Fibroblast of upper back skin (primary cell): ENCODE results near the gene CAMTA1.
A peak's percentile ranks its signal among the peaks of the same experiment; 100 is the strongest.

Source experiments
- DNase-seq: peaks from one replicate; pipeline ENCODE4 v3.0.0-alpha.2; 2013

The CAMTA1 gene

DNA sequence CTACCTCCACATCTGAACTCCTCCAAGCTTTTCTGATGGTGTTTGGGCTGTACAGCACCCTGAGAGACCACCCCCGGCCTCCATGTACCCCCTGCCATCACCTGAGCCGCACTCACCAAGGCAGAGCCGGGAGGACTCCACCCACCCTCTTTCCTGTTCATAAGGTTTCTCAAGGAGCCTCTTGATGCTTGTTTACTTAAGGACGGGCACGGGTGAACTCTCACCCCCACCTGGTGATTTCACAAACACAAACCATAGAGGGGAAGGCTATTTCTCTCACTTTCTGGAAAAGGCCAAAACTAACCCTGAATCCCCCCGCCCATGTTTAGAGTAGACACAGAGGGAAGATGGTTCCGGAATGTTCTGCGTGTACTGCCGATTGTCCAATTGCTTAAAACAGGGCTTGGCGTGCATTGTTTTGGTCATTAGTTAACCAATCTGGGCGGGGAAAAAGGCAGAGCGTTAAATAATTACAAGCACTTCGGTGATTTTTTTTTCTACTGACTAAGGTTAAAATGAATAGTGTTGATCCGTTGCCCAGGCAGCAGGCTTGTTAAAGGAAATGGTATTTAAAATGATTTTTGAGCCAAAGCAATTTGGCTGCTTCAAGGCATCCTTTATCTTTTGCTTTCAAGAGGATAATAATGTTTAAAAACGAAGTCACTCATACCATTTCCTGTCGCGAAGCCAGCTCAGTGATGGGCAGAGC, 706.0 kb downstream of the CAMTA1 start:
- peak; percentile 34 for DNase-seq

DNA sequence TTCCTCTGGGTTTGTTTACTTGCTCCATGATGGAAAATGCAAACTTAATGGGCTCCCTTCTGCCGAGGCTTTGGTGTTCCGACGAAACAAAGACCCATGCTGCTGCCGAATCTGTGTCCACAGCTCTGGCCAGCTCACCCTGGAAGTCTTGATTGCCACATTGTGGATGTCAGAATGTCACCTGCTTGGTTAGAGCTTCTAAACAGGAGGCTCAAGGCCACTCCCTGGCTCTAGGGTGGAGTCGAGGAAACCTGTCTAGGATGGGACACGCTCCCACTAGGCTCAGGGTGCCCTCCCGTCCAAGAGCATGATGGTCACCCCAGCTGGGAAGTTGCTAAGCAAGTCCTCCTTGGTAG, 706.5 kb downstream of the CAMTA1 start:
- DNase-seq, result no peak

DNA sequence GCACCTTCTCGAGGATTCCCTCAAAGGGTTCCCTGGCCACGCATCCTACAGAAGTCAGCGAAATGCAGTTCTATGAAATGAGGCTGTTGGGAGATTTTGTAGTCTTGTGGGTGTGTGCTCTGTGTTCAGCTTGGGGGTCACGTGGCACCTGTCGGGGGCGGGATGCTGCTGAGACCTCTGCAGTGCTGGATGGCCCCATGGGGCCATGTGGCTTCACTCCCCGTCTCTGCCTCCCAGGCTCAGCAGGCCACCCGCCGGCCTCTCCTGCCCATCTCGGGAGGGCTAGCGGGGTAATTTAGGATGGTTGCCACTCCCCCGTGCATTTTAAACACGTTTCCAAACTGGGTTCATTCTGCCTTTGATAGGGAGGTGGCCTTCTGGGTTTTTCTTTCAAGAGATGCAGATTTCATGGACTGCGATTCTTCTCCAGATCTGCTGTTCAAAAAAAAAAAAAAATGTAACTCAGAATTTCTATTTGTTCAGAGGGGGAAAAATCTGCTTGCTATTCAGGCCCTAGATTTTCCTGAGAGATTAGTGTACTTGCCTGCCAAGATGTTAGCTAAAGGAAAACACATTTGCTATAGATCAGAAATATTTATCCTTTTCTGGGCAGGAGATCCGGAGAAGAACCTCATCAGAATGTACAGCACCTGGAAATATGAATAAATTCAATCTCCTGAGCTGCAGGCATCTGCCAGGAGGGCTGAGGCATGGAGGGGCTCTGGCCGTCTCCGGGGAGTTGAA, 708.6 kb downstream of the CAMTA1 start:
- no peak for DNase-seq

DNA sequence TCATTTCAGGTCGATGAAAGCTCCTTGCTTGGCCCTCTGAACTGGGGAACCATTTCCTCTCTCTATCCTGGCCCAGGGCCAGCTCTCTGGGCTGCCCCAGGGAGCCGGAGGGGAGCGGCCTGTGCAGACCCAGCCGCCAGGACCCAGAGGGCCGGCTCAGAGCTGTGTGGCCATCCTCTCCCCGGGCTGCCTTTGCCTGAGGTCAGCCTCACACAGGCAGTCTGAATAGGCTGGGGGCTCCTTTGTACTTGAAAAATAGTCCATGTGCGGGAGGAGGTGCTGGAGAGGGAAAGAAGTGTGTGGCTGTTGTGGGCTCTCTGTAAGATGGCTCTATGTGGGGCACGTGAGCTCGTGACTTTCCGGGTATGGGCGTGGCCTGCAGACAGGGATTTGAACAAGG, 710.7 kb downstream of the CAMTA1 start:
- DNase-seq, result no peak

DNA sequence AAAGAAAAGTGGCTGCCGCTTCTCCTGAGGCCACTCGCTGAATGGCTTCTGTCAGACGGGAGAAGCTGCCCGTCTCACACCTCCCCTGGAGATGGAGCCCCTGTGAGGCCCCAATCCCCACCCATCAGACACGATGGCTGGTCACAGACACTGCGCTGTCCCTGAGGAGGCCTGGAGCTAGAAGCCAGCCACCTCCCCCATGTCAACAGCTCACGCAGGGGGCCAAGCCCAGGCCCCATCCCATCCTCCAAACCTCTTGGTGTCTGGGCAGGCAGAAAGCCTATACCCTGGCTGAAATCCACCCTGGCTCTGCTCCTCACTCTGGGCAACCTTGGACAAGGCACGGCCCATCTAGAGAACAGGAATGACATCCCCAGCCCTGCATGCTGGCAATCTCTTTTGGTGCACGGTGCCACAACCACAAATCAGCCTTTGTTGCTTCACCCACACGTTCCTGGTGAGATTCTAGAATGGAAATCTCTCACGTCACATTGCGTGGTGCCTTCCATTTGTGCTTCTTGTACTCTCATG, 711.9 kb downstream of the CAMTA1 start:
- DNase-seq, result no peak

DNA sequence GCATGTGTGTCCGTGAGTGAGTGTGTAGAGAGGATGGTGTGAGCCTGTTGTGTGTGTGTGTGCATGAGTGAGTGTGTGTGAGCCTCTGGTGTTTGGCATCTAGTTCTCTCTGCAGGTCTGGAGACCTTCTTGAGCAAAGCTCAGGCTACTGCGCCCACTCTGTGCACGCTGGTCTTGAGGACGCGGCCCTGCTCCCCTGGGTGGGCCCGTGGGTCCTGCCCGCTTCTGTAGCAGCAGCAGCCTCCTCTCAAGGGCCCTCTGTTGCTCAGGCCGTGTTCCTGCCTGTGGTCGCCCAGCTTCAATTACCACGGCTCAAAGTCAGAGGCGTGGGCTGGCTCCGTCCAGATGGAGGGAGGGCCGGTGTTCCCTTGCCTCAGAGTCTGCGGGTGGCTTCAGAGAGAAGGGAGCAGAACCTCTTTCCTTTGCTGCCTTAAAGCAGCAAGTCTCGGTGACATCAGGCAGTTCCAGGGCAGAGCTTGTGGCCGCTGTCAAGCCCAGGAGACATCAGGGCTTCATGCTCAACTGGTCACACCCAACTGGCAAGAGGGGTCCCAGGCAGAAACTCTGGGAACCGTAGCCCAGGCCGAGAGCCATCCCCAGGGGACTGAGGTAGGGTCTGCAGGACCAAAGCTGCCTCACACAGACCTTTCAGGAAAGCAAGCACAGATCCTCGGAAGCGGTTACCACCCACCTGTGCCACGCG, 715.3 kb downstream of the CAMTA1 start:
- DNase-seq, result no peak

DNA sequence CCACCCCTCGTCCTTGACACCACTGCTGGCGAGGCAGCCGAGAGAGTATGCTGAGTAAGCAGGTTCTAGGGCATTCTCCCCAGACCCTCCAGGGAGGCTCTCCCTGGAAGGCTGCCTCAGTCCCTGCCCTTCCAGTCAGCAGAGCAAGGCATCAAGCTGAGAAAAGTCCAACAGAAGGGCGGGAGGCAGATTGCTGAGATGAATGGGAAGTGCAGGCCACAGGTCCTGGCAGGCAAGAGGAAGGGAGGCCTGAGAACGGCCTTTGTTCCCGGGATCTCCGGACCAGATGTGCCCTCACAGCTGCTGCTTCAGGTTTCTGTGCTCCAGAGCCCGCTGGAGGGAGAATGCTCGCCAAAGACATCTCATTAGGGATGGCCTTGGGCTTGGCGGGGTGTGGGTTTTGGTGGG, 715.8 kb downstream of the CAMTA1 start:
- no peak for DNase-seq

DNA sequence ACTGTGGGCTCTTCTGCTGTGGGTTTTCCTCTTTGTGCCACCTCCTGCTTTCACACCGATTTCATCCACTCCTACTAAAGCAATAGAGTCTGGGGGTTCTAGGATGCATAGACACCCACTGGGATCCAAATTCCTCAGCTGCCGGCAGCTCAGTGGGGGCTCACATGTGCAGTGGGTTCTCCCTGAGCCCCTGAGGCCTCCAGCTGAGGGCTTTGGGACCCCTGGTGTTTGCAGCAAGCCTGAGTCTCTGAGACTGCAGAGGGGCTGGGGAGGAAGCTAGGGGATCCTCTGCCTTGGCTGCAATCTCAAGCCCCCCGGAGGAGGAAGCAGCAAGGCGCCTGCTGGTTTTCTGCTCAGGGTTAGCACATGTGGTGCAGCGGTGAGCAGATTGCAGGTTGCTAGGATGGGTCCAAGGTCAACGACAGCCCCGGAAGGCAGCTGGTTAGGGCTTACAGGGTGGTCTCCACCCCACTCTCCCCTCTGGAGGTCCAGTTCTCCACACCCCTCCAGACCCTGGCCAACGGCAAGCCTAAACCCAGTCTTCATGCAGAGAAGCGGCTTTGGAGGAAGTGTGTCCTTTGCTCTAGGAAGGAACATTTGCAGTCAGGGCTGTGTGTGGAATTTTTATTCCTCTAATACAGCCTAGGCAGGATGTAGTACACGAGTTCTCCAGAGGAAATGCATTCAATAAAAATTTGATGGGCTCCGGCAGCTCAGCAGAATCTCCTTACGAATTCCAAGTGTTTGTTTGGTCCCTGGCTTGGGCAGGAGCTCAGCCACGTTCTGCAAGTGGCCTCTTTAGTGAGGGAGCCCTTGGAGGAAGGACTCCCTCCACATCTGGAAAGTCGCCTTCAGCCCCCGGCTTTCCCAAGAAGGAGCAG, 716.7 kb downstream of the CAMTA1 start:
- no peak for DNase-seq

DNA sequence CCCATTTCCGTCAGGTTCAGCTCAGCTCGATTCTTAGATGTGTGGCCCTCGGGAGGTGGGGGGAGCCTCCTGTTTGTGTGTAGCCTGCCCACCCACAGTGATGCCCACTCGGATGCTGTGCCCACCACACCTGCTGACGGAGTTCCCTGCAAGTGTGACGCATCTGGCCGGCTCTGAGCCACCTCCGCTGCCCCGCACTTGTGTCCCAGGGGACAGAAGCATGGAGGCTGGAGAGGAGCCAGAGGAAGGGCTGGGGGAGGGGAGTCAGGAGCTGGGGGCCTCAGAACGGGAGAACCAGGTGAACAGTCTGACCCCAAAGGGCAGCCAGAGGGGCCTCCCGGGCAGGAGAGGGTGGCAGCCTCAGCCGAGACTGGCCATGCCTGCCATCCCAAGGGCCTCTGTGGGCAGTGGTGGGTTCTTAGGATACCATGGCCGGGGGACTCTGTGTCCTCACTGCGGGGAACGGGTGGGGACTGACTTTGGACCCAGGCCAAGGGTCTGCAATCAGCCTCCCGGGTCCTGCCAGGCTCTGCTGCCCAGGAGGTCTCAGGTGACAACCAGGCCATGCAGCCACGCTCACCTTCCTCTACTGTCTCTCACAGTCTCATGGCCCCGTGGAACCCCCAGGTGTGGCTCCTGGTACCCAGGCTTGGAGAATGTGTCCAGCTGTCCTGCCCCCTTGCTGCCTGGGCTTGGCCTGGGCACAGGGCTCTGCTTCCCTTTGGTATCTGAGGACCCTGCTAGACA, 718.6 kb downstream of the CAMTA1 start:
- DNase-seq, result no peak

DNA sequence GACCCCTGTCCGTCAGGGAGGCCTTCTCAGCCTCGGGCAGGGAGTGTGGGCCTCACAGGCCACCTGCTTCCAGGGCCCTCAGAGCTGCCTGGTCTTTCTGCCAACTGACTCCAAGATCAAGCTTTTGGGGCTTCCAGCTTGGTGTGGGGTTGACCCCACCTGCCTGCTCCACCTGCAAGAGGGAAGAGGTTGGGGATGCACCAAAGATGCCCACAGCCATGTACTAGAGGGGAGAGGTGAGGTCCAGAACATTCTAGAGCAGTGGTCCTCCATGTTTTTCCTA, 719.1 kb downstream of the CAMTA1 start:
- no peak for DNase-seq

DNA sequence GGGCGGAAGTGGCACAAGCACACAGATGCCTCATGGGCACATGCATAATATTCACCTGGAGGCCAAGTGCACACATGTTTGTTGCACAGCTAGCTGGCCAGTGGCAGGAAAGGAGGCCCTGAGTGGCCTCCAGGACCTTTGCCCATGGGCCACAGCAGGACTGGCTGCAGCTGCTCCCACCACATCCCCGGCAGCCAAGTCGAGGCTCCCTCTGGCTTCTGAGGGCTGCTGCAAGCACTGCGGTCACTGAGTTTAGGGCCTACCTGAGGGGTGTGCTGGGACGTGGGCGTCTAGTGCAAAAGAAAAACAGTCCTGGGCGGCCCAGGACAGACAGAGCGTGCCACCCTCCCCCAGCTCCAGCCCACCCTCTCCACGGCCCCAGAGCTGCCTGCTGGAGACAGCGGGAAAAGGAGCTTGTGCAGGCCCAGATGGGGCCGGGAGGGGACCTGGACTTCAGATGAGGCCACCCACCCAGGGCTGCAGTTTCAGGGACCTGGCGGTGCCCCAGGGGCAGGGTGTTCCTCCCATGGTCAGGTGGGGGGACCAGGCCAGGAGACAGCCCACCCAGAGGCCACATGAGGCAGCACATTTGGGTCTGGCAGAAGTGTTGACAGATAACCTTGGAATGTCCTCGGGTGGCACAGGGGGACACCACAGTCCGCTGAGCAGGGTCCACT, 720.0 kb downstream of the CAMTA1 start:
- no peak for DNase-seq

DNA sequence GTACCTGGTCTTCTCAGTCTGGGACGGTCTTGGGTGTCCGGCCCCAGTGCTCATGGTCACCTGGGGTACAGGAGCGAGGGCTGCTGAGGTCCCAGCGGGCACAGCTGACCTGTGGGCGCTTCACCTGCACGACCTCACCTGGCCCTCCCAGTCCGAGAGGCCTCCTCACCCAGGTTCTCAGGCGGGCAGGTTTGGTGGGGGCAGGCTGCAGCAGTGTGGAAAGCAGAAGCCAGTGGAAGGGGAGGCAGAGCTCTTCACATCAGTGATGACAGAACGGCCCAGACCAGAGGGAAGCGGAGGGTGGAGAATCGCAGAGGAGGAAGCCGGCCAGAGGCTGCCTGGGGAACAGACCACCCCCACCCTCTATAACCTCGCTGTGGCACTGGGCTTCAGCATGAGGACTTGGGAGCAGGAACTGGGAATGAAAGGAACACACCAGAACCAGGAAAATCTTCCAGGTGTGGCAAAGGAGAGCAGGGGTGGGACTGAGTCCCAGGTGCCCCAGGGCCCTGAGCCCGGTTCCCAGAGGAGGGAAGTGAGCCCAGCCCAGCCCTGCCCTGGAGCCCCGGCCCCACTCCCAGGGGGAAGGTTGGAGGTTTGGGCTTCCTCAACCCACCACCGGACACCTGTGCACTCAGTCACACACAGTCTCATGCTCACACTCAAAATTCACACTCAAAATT, 720.7 kb downstream of the CAMTA1 start:
- DNase-seq, result no peak

DNA sequence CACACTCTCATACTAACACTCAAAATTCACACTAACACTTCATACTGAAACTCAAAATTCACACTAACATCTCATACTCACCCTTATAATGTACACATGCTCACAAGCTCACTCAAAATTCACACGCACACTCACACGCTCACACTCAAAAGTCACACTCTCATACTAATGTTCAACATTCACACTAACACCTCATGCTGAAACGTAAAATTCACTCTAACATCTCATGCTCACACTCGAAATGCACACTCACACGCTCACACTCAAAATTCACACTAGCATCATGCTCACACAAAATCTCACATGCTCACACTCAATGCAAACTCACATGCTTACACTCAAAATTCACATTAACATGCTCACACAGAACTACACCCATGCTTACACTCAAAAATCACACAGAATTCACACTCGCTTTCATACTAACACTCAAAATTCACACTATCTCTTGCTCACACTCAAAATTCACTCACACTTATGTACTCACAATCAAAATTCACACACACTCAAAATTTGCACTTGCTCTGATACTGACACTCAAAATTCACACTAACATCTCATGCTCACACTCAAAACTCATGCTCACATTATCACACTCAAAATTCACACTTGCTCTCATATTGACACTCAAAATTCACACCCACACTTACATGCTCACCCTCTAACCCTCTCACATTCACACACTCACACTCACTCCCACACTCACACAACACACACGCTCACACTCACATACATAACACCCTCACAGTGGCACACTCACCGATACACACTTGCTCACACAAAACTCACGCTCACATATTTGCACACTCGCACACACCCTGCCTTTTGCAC, 721.4 kb downstream of the CAMTA1 start:
- DNase-seq, result no peak

DNA sequence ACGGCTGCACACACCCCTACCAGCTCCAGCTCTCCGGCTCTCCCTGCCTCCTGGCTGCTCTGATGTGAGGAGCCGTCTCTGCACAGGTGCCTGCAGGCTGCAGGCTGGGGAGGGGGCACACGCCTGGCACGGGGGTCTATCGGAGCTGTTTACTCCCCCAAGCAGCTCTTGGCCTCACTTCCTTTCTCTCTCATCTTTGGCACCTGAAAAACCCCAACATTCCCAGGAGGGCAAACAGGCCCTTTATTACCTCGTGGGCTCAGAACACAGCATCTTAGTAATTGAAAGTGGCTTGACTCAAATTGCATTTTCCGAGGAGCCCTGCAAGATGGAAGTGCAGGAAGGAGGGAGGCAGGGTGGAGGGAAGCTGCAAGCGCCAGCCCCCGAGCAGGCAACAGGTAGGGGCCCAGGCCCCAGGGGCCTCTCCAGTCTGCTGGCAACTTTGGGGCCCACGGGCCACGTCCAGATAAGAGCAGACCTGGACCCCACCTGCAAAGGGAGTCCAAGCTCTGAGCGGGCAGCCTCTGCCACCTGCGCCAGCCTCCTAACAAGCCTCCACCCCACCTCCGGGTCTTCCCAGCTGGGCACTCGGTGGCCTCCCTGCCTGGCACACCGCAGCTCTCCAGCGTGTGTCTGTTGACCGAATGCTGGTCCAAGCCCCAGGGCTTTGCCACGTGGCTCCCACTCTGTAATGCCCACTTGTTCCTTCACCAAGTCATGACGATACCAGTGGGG, 722.2 kb downstream of the CAMTA1 start:
- no peak for DNase-seq

DNA sequence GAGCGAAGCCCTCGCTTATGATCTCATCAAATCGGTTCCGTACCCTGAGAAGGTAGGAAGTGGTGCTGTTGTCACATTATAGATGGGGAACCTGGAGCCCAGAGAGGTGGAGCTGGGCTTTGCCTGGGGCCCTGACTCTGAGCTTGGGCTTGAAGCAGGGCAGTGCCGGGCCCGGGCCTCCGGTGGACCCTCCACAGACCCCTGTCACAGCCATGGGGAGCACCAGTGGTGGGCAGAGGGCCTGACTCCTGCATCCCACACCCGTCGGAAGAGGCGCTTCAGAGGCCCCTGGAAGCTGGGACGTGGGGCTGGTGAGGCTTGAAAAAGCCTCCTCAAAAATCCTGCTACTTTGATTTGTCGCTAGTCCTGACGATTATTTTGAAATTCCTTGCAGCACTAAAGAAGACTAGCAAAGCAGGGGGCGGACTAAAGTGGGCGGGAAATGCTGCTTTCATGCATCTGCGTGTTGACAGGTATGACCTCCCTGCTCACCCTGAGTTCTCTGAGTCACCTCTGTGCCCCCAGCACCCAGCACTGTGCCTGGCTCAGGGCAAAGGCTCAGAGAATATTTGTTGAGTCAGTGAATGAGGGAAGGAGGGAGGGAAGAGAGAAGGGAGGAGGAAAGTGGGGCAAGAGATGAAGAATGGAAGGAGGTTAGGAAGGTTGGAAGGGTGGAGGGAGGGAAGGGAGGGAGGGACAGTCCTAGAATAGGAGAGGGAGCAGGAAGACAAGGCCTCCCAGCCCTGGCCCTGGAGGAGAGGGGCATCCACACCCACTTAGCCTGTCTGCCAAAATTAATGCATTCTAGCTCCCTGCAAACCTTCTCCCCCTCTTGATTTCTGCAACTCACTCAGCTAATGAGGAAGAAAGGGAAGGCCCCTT, 723.0 kb downstream of the CAMTA1 start:
- DNase-seq, result peak; percentile 24

DNA sequence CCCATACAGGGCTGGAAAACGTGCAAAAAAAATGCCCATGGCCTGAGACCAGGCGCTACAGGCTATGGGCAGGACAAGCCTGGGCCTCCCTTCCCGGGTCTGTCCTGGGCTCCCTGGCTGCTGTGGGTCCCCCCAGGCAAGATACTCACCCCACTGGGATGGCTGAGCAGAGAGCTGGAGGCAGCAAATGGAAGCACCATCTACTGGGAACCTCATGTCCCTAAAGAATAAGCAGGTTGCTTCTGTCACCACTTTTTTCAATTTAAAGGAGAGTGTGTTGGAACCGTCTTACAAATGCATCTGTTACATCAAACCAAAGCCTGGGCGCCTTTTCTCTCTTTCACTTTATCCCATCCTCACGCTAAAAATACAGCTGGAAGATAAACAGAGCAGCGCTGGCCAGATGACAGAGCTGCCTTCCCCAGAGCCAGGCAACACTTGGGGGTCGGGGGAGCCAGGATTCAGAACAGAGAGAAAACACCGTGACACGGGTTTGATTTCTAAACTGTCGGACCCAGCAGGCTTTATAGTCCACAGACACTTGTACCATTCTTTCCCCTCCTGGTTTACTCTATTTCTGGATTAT, 723.8 kb downstream of the CAMTA1 start:
- DNase-seq, result no peak

DNA sequence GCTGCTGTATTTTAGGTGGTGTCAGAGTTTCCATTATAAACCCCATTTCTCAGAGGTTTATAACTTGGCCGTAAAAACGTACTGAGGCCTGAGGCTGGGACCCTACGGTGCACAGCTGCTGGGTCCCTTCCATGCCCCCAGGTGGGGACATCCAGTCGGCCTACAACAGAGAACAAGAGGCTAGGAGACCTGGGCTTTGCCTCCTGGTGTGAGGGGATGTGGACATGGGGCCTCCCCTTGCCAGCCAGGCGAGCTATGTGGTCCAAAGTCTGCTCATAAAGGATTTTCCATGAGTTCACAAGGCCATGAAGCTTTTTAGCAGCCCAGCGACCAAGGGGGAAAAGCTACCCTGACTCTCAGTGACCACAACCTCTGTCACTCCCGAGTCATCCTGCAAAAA, 724.3 kb downstream of the CAMTA1 start:
- DNase-seq, result no peak

DNA sequence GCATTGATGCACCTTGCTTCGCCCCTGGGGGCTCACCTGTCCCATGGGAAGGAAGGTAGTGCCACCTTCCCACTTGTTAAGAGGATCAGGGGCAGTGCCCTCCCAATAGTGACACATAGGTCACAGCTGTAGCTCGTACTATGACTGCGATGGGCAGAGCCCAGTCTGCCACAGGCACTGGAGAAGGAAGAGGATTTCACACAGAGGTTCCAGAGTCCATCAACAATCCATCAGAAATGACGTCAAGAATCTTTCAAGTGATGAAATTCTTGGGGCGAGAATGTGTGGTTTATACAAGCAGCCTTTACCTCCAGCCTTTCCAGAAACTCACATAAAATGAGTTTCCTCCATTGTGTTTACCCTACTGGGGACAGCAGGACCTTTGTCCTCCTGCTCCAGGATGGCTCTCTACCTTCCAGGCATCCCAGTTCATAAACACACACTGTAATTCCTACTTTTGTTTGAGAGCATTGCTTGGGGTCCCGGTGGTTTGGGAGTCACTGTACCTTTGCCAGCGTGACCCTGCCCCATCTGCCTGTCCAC, 725.2 kb downstream of the CAMTA1 start:
- no peak for DNase-seq
